ENCODE results near the gene EIF2D. TPM values are rescaled to one million over a fixed set of nuclear protein-coding genes. Genes with fewer than 3 reads are reported as not detected.

EIF2D gene
- total and polyA plus RNA-seq, 9 of the 15 experiments (the other 6 are each of a cell fraction or from before 2014, with no cell fraction given), result 81.1 to 138 (median 93.9) TPM

DNA sequence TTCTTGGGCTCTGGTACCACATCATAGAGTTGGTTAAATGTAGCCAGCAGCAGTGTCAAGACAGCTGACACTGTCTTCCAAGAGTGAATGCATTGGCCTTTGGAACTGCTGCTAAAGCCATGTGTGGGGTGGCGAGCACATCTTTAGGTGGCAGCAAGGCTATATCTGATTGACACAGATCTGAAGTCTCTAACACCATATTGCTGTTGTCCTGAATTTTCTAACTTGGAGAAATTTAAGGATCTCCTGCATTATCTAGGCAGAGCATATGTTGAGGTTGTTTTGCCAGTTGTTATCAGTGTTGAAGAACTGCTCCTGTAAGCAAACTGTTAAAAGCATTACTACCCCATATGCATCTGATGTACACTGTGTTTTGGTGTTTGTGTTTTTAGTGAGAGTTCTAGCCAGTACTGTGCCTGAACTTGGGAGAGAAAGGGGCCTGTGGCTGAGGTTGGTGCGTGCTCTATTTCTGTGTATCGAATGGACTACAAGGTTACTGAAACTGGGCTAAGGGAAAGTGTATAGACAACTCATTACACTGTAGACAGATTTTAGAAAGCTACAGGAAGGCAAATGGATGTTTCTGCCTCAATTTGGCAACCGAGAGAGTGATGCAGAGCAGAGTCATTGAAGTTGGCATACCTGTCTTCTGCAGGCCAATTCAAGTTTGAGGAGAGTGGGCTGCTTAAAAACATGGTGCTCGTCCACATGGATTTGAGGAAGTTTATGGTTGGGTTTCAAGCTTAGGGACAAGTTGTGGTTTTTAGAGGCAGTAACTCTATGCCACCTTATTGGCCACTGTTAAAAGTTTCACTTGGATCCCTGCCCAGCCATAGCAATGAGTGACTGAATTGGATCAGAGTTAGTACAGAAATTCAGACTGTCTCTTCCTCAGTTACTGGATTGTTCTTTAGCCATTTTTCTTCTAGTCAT, 40.0 kb upstream of the EIF2D start (continued):
- TF ChIP-seq, protein P1, sequence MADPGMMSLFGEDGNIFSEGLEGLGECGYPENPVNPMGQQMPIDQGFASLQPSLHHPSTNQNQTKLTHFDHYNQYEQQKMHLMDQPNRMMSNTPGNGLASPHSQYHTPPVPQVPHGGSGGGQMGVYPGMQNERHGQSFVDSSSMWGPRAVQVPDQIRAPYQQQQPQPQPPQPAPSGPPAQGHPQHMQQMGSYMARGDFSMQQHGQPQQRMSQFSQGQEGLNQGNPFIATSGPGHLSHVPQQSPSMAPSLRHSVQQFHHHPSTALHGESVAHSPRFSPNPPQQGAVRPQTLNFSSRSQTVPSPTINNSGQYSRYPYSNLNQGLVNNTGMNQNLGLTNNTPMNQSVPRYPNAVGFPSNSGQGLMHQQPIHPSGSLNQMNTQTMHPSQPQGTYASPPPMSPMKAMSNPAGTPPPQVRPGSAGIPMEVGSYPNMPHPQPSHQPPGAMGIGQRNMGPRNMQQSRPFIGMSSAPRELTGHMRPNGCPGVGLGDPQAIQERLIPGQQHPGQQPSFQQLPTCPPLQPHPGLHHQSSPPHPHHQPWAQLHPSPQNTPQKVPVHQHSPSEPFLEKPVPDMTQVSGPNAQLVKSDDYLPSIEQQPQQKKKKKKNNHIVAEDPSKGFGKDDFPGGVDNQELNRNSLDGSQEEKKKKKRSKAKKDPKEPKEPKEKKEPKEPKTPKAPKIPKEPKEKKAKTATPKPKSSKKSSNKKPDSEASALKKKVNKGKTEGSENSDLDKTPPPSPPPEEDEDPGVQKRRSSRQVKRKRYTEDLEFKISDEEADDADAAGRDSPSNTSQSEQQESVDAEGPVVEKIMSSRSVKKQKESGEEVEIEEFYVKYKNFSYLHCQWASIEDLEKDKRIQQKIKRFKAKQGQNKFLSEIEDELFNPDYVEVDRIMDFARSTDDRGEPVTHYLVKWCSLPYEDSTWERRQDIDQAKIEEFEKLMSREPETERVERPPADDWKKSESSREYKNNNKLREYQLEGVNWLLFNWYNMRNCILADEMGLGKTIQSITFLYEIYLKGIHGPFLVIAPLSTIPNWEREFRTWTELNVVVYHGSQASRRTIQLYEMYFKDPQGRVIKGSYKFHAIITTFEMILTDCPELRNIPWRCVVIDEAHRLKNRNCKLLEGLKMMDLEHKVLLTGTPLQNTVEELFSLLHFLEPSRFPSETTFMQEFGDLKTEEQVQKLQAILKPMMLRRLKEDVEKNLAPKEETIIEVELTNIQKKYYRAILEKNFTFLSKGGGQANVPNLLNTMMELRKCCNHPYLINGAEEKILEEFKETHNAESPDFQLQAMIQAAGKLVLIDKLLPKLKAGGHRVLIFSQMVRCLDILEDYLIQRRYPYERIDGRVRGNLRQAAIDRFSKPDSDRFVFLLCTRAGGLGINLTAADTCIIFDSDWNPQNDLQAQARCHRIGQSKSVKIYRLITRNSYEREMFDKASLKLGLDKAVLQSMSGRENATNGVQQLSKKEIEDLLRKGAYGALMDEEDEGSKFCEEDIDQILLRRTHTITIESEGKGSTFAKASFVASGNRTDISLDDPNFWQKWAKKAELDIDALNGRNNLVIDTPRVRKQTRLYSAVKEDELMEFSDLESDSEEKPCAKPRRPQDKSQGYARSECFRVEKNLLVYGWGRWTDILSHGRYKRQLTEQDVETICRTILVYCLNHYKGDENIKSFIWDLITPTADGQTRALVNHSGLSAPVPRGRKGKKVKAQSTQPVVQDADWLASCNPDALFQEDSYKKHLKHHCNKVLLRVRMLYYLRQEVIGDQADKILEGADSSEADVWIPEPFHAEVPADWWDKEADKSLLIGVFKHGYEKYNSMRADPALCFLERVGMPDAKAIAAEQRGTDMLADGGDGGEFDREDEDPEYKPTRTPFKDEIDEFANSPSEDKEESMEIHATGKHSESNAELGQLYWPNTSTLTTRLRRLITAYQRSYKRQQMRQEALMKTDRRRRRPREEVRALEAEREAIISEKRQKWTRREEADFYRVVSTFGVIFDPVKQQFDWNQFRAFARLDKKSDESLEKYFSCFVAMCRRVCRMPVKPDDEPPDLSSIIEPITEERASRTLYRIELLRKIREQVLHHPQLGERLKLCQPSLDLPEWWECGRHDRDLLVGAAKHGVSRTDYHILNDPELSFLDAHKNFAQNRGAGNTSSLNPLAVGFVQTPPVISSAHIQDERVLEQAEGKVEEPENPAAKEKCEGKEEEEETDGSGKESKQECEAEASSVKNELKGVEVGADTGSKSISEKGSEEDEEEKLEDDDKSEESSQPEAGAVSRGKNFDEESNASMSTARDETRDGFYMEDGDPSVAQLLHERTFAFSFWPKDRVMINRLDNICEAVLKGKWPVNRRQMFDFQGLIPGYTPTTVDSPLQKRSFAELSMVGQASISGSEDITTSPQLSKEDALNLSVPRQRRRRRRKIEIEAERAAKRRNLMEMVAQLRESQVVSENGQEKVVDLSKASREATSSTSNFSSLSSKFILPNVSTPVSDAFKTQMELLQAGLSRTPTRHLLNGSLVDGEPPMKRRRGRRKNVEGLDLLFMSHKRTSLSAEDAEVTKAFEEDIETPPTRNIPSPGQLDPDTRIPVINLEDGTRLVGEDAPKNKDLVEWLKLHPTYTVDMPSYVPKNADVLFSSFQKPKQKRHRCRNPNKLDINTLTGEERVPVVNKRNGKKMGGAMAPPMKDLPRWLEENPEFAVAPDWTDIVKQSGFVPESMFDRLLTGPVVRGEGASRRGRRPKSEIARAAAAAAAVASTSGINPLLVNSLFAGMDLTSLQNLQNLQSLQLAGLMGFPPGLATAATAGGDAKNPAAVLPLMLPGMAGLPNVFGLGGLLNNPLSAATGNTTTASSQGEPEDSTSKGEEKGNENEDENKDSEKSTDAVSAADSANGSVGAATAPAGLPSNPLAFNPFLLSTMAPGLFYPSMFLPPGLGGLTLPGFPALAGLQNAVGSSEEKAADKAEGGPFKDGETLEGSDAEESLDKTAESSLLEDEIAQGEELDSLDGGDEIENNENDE (IDR thresholded peaks at IDR 0.05; ENCODE audit: low read depth, low read length), result no peak
- no peak for TF ChIP-seq FUS (optimal IDR thresholded peaks at IDR 0.05; ENCODE audit: low read depth, low read length)
- TF ChIP-seq ZKSCAN8 (CRISPR knock-in tag; IDR thresholded peaks at IDR 0.05), result 0 out of 2 replicates have a peak, but pooled peaks have one; percentile 74
- TF ChIP-seq, protein P2, sequence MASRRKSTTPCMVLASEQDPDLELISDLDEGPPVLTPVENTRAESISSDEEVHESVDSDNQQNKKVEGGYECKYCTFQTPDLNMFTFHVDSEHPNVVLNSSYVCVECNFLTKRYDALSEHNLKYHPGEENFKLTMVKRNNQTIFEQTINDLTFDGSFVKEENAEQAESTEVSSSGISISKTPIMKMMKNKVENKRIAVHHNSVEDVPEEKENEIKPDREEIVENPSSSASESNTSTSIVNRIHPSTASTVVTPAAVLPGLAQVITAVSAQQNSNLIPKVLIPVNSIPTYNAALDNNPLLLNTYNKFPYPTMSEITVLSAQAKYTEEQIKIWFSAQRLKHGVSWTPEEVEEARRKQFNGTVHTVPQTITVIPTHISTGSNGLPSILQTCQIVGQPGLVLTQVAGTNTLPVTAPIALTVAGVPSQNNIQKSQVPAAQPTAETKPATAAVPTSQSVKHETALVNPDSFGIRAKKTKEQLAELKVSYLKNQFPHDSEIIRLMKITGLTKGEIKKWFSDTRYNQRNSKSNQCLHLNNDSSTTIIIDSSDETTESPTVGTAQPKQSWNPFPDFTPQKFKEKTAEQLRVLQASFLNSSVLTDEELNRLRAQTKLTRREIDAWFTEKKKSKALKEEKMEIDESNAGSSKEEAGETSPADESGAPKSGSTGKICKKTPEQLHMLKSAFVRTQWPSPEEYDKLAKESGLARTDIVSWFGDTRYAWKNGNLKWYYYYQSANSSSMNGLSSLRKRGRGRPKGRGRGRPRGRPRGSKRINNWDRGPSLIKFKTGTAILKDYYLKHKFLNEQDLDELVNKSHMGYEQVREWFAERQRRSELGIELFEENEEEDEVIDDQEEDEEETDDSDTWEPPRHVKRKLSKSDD (conservative IDR thresholded peaks at IDR 0.05; ENCODE audit: low read length), result no peak
- no peak for TF ChIP-seq PPARD (CRISPR knock-in tag; IDR thresholded peaks at IDR 0.05)
- TF ChIP-seq, protein P3, sequence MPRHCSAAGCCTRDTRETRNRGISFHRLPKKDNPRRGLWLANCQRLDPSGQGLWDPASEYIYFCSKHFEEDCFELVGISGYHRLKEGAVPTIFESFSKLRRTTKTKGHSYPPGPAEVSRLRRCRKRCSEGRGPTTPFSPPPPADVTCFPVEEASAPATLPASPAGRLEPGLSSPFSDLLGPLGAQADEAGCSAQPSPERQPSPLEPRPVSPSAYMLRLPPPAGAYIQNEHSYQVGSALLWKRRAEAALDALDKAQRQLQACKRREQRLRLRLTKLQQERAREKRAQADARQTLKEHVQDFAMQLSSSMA (CRISPR knock-in tag; IDR thresholded peaks at IDR 0.05), result no peak
- no peak for TF ChIP-seq CHD4 (IDR thresholded peaks at IDR 0.05; ENCODE audit: insufficient read depth, insufficient replicate concordance, low read depth, low read length, poor library complexity, severe bottlenecking)
- TF ChIP-seq POLR2G (IDR thresholded peaks at IDR 0.05; ENCODE audit: low read depth, low read length), result no peak
- peak; percentile 30 for TF ChIP-seq MXD1 (CRISPR knock-in tag; IDR thresholded peaks at IDR 0.05; ENCODE audit: borderline replicate concordance, poor library complexity, severe bottlenecking)
- TF ChIP-seq JUNB (CRISPR knock-in tag; conservative IDR thresholded peaks at IDR 0.05), result no peak
